Ecto neural progenitor cell (in vitro differentiated cells): Measurements from ENCODE around the gene CLSTN1.

ENCODE experiments used
- DNase-seq: peaks from one replicate; pipeline ENCODE4 v3.0.0-alpha.2; 2018; ENCODE audit warnings: low spot score

CLSTN1 gene

DNA sequence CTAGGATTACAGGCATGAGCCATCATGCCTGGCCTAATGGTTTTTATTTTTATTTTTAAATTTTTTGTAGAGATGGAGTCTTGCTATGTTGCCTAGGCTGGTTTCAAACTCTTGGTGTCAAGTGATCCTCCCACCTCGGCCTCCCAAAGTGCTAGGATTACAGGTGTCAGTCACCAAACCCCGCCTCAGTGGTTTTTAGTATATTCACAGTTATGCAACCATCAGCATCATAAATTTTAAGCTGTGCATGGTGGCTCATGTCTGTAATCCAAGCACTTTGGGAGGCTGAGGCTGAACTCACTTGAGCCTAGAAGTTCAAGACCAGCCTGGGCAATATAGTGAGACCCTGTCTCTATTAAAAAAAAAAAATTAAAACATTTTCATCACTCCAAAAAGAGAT lies 143.7 kb downstream of the CLSTN1 start:
- DNase-seq = no peak
